B cell (primary cell): ENCODE measurements around the gene MAP7. TPM values are rescaled to one million over a fixed set of nuclear protein-coding genes. Genes with fewer than 3 reads are reported as not detected.

Experiments
- ATAC-seq: fragments of 200-7000 bp; cut with Tn5 transposase; one replicate; pipeline ENCODE4 v1.10.0; 2021; ENCODE audit warnings: low read depth, mild to moderate bottlenecking, moderate number of reproducible peaks, moderate library complexity
- CTCF ChIA-PET: fragments of 350-600 bp; sonication (Branson Sonifier 250); formaldehyde crosslinking; loops from one replicate; lab custom pipeline; 2021; ENCODE audit warnings: antibody characterized with exemption, inconsistent platforms; lab: Charles Lee
- POLR2A ChIA-PET: fragments of 350-600 bp; sonication (Branson Sonifier 250); formaldehyde crosslinking; loops from one replicate; lab custom pipeline; 2021; ENCODE audit warnings: antibody characterized with exemption; lab: Charles Lee
- DNase-seq: peaks from one replicate; pipeline ENCODE4 v3.0.0; 2013
- H2AFZ ChIP-seq: 2 replicates; pipeline ENCODE4 v1.6.1; 2012; ENCODE audit warnings: mild to moderate bottlenecking, low read depth, low read length; ENCODE audit not compliant: insufficient read depth, poor library complexity, severe bottlenecking
- H3K27ac ChIP-seq, 2 donors: 1 replicate in 1 of 2; 2 replicates in 1 of 2; pipeline ENCODE4 v1.5.1; 2012 to 2013; ENCODE audit warnings: low read length in 2 of 2, mild to moderate bottlenecking in 2 of 2, moderate library complexity in 1 of 2
- H3K27me3 ChIP-seq, 4 experiments: fragments of 200-600 bp in 1 of 4; sonication (generic) in 1 of 4; replicated peaks in 1 of 4; 1 replicate in 2 of 4; 2 replicates in 2 of 4; pipeline versions ENCODE4 v1.6.1 to v1.7.0; 2013 to 2016; ENCODE audit warnings: low read length in 3 of 4, mild to moderate bottlenecking in 2 of 4, mixed read lengths in 1 of 4, moderate library complexity in 1 of 4; ENCODE audit not compliant: insufficient read depth in 4 of 4, control insufficient read depth in 3 of 4; ENCODE audit errors: control extremely low read depth in 1 of 4
- H3K36me3 ChIP-seq, 2 experiments: replicated peaks in 1 of 2; 1 replicate in 1 of 2; 2 replicates in 1 of 2; pipeline versions ENCODE4 v1.6.1 to v1.7.1; 2013; ENCODE audit warnings: low read length in 1 of 2; ENCODE audit not compliant: insufficient read depth in 2 of 2, control insufficient read depth in 1 of 2; ENCODE audit errors: control extremely low read depth in 1 of 2, extremely low read depth in 1 of 2
- H3K4me1 ChIP-seq, 2 donors: fragments of 200-600 bp in 1 of 2; sonication (generic) in 1 of 2; 1 replicate in 1 of 2; 2 replicates in 1 of 2; pipeline versions ENCODE4 v1.5.1 to v1.6.1; 2013 to 2017; ENCODE audit warnings: low read length in 2 of 2; ENCODE audit not compliant: control insufficient read depth in 2 of 2, insufficient read depth in 2 of 2
- H3K4me2 ChIP-seq: replicated peaks from 2 replicates; pipeline ENCODE3; 2012; ENCODE audit warnings: mild to moderate bottlenecking, low read depth, low read length; ENCODE audit not compliant: poor library complexity, severe bottlenecking
- H3K4me3 ChIP-seq, 5 experiments: fragments of 200-600 bp in 1 of 5; sonication (generic) in 1 of 5; 1 replicate in 3 of 5; 2 replicates in 2 of 5; pipeline versions ENCODE4 v1.5.1 to v1.7.0; 2011 to 2016; ENCODE audit warnings: low read length in 4 of 5, mild to moderate bottlenecking in 4 of 5, low read depth in 2 of 5, control low read depth in 1 of 5, moderate library complexity in 1 of 5; ENCODE audit not compliant: insufficient read depth in 1 of 5; ENCODE audit errors: control extremely low read depth in 1 of 5, extremely low read depth in 1 of 5
- H3K79me2 ChIP-seq: fragments of 200-600 bp; sonication (generic); one replicate; pipeline ENCODE4 v1.6.0; 2016; ENCODE audit warnings: low read length; ENCODE audit not compliant: control insufficient read depth, insufficient read depth
- H3K9ac ChIP-seq: fragments of 200-600 bp; sonication (generic); 2 replicates; pipeline ENCODE4 v1.6.1; 2017; ENCODE audit warnings: mild to moderate bottlenecking, low read length, moderate library complexity
- H3K9me3 ChIP-seq, 3 donors: one replicate each; pipeline versions ENCODE4 v1.6.1 to v1.7.1; 2013; ENCODE audit warnings: low read length in 2 of 3; ENCODE audit not compliant: control insufficient read depth in 2 of 3, insufficient read depth in 1 of 3; ENCODE audit errors: control extremely low read depth in 1 of 3
- H4K20me1 ChIP-seq: 2 replicates; pipeline ENCODE4 v1.6.0; 2012; ENCODE audit warnings: mild to moderate bottlenecking, low read length; ENCODE audit not compliant: insufficient read depth, control insufficient read depth, poor library complexity, severe bottlenecking
- H3K27ac Mint-ChIP-seq: one replicate; pipeline ENCODE4 v1.8.0; 2021; ENCODE audit warnings: mixed read lengths
- H3K27me3 Mint-ChIP-seq: one replicate; pipeline ENCODE4 v1.8.0; 2021; ENCODE audit warnings: mixed read lengths
- H3K4me1 Mint-ChIP-seq: one replicate; pipeline ENCODE4 v1.8.0; 2021; ENCODE audit warnings: mixed read lengths
- H3K4me3 Mint-ChIP-seq: one replicate; pipeline ENCODE4 v1.8.0; 2021; ENCODE audit warnings: mixed read lengths
- H3K9me3 Mint-ChIP-seq: one replicate; pipeline ENCODE4 v1.8.0; 2022; ENCODE audit warnings: mixed read lengths; ENCODE audit not compliant: insufficient read depth
- EZH2 ChIP-seq: IDR thresholded peaks from 2 replicates; pipeline ENCODE4 v1.6.1; 2012; ENCODE audit warnings: borderline replicate concordance, low read depth, mild to moderate bottlenecking, moderate library complexity, low read length; ENCODE audit not compliant: insufficient read depth, poor library complexity, severe bottlenecking
- WGBS: methylation state at CpG from one replicate; pipeline ENCODE4 v1.1.5; 2013; ENCODE audit warnings: missing lambda C conversion rate; ENCODE audit not compliant: insufficient coverage; 5-methylcytosine and 5-hydroxymethylcytosine counted together
- intact Hi-C: fragments of 100-400 bp; cut with micrococcal nuclease; formaldehyde crosslinking; loops from one replicate; pipeline ENCODE4 v1.10.0; 2022
- polyA plus RNA-seq: library from polyadenylated mRNA; depleted of rRNA; stranded (reverse); fragments of >200 nt; gene quantifications from 2 replicates; pipeline ENCODE4 v1.2.3, GENCODE V29; 2012
- total RNA-seq, 2 donors: library from RNA; stranded (reverse); fragments of 120-200 nt in 1 of 2; gene quantifications; 1 replicate in 1 of 2; 2 replicates in 1 of 2; pipeline versions ENCODE4 v1.2.3 to v1.2.4, GENCODE V29; 2013 to 2022
- TF ChIP-seq, protein P1 (sequence below): fragments of 200-600 bp; IDR thresholded peaks from one replicate; pipeline ENCODE4 v1.8.0; 2022; ENCODE audit warnings: antibody characterized with exemption, mild to moderate bottlenecking

MAP7 gene
- total and polyA plus RNA-seq, 2 donors (not counting 1 experiment from before 2014, with no cell fraction given), result 0.34 to 0.64 TPM

DNA sequence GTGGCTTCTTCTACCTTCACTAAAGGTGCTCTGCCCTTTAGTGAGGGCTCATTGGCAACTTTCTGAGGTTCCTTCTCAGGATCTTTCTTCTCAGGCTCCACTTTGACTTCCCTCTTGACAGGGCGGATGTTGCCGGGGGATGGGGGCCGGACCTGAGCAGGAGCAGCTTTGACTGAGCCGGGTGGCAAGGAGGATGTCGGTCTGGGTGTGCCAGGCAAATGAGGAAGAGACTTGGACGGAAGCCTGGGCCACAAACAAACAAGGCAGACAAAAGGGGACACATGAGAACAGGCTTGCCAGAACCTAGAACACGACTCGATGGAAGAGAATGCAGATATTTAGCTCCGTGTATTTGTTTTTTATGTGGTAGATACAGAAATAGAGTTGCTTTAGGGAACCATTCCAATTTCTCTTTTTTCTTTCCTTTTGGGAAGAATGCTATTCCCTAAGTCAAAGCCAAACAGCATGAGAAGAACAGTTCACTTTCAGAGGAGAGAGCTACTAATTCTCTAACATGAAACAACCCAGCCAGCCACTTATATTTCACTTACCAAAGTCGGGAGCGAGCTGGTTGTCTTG lies 184.4 kb downstream of the MAP7 start:
- H3K27me3 Mint-ChIP-seq, result peaks cover 4% of the 10 kb centered on the region
- DNase-seq (peak; percentile 59), ATAC-seq (peak; percentile 73)
- H3K9me3 Mint-ChIP-seq, result no peaks in the 10 kb centered on the region
- CTCF ChIA-PET, result interaction anchor here (0.6 to 1.5 kb wide), 2 partner anchors 26 to 547 kb away, joined by 3 read pairs; no protein-coding TSS in a partner anchor
- H3K27ac ChIP-seq, result no peak overlapping the region
- 0% methylated on average over 4 of the region's 11 CpGs for WGBS
- TF ChIP-seq, protein P1, sequence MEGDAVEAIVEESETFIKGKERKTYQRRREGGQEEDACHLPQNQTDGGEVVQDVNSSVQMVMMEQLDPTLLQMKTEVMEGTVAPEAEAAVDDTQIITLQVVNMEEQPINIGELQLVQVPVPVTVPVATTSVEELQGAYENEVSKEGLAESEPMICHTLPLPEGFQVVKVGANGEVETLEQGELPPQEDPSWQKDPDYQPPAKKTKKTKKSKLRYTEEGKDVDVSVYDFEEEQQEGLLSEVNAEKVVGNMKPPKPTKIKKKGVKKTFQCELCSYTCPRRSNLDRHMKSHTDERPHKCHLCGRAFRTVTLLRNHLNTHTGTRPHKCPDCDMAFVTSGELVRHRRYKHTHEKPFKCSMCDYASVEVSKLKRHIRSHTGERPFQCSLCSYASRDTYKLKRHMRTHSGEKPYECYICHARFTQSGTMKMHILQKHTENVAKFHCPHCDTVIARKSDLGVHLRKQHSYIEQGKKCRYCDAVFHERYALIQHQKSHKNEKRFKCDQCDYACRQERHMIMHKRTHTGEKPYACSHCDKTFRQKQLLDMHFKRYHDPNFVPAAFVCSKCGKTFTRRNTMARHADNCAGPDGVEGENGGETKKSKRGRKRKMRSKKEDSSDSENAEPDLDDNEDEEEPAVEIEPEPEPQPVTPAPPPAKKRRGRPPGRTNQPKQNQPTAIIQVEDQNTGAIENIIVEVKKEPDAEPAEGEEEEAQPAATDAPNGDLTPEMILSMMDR, result no peak
- TF ChIP-seq EZH2, result no peak
- H3K9me3 ChIP-seq, result no peaks in the 10 kb centered on the region
- intact Hi-C loops, result no loop called here
- H3K27ac Mint-ChIP-seq, result peak overlapping the region; percentile 70
- peak overlapping the region; percentile 44 for H3K4me2 ChIP-seq
- H2AFZ ChIP-seq, result peak overlapping the region; percentile 72
- H3K4me1 ChIP-seq, result peaks cover 11 to 13% of the 10 kb centered on the region in 2 donors
- H4K20me1 ChIP-seq, result no peaks in the 10 kb centered on the region
- H3K4me3 Mint-ChIP-seq, result peak overlapping the region; percentile 62
- H3K36me3 ChIP-seq, result no peaks in the 10 kb centered on the region
- H3K9ac ChIP-seq, result peak overlapping the region; percentile 27
- peak overlapping the region in 2 of 5 experiments; percentile 22 to 26 for H3K4me3 ChIP-seq
- H3K4me1 Mint-ChIP-seq, result peaks cover 15% of the 10 kb centered on the region
- POLR2A ChIA-PET, result no interaction called here
- no peaks in the 10 kb centered on the region for H3K27me3 ChIP-seq
- H3K79me2 ChIP-seq, result no peaks in the 10 kb centered on the region
